IMR-90 (cell line): Measurements from ENCODE around the gene KDM6A.

Experiments
- POLR2A ChIP-seq: IDR thresholded peaks from 2 replicates; pipeline ENCODE4 v1.6.1; 2012; ENCODE audit warnings: mild to moderate bottlenecking, low read depth, low read length
- USF2 ChIP-seq: fragments of 150-350 bp; IDR thresholded peaks from 2 replicates; pipeline ENCODE4 v1.6.1; 2017; ENCODE audit warnings: mild to moderate bottlenecking, antibody characterized with exemption, low read length, low read depth
- TF ChIP-seq, protein P1 (sequence below): conservative IDR thresholded peaks from 2 replicates; pipeline ENCODE4 v1.5.1; 2012; ENCODE audit warnings: mild to moderate bottlenecking, low read depth, low read length, improper control_type of control experiment

GRCh38 chrX:44871931-44872820, 812 bp upstream of the KDM6A start:
- TF ChIP-seq USF2 (no peak), POLR2A (no peak)
- TF ChIP-seq, protein P1, sequence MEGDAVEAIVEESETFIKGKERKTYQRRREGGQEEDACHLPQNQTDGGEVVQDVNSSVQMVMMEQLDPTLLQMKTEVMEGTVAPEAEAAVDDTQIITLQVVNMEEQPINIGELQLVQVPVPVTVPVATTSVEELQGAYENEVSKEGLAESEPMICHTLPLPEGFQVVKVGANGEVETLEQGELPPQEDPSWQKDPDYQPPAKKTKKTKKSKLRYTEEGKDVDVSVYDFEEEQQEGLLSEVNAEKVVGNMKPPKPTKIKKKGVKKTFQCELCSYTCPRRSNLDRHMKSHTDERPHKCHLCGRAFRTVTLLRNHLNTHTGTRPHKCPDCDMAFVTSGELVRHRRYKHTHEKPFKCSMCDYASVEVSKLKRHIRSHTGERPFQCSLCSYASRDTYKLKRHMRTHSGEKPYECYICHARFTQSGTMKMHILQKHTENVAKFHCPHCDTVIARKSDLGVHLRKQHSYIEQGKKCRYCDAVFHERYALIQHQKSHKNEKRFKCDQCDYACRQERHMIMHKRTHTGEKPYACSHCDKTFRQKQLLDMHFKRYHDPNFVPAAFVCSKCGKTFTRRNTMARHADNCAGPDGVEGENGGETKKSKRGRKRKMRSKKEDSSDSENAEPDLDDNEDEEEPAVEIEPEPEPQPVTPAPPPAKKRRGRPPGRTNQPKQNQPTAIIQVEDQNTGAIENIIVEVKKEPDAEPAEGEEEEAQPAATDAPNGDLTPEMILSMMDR, result no peak
